HEK293 (cell line): ENCODE measurements around the gene CYP4Z1.
"Not testable (repeated sequence)": the region's sequence is repeated elsewhere in the genome, so short reads cannot be mapped to it uniquely, and the experiment has no call there.

Source experiments
- CTCF ChIA-PET: fragments of 350-600 bp; formaldehyde crosslinking; extraction: SDS; loops from one replicate; lab custom pipeline; 2021; ENCODE audit warnings: antibody characterized with exemption; lab: Yijun Ruan, JAX
- POLR2A ChIA-PET: fragments of 300-600 bp; formaldehyde crosslinking; extraction: SDS; loops from one replicate; lab custom pipeline; 2020; ENCODE audit warnings: antibody characterized with exemption, inconsistent platforms; lab: Yijun Ruan, JAX
- H3K27ac ChIP-seq: fragments of 200-500 bp; sonication (Bioruptor generic); 2 replicates; pipeline ENCODE4 v1.5.1; 2014; ENCODE audit warnings: low read depth, low read length, control low read depth, inconsistent platforms; ENCODE audit errors: extremely low read depth
- H3K36me3 ChIP-seq, 2 experiments: fragments of 200-500 bp in 1 of 2; sonication (Bioruptor generic) in 1 of 2; 1 replicate in 1 of 2; 2 replicates in 1 of 2; pipeline ENCODE4 v1.5.1; 2014 to 2017; ENCODE audit warnings: inconsistent platforms in 2 of 2, low read length in 2 of 2; ENCODE audit not compliant: control insufficient read depth in 2 of 2, insufficient read depth in 1 of 2
- H3K4me1 ChIP-seq: fragments of 200-500 bp; sonication (Bioruptor generic); 2 replicates; pipeline ENCODE4 v1.5.1; 2014; ENCODE audit warnings: mild to moderate bottlenecking, low read length, inconsistent platforms; ENCODE audit not compliant: control insufficient read depth, insufficient read depth
- H3K4me3 ChIP-seq: 2 replicates; pipeline ENCODE4 v1.5.1; 2011; ENCODE audit warnings: low read depth, mild to moderate bottlenecking, control low read depth, low read length, moderate library complexity
- H3K9me3 ChIP-seq: fragments of 200-500 bp; sonication (Bioruptor generic); 2 replicates; pipeline ENCODE4 v1.5.1; 2014; ENCODE audit warnings: low read depth, low read length, inconsistent platforms; ENCODE audit not compliant: control insufficient read depth, insufficient read depth
- GFI1B ChIP-seq: fragments of 450-650 bp; formaldehyde crosslinking; IDR thresholded peaks from 2 replicates; pipeline ENCODE4 v1.5.1; 2016; ENCODE audit warnings: missing biosample characterization, missing genetic modification characterization
- KLF10 ChIP-seq: fragments of 450-650 bp; IDR thresholded peaks from 2 replicates; pipeline ENCODE4 v1.5.1; 2018; ENCODE audit warnings: missing biosample characterization, mild to moderate bottlenecking, missing genetic modification characterization
- KLF8 ChIP-seq: fragments of 450-650 bp; formaldehyde crosslinking; IDR thresholded peaks from 2 replicates; pipeline ENCODE4 v1.5.1; 2016; ENCODE audit warnings: missing biosample characterization, missing genetic modification characterization
- OSR2 ChIP-seq: fragments of 450-650 bp; formaldehyde crosslinking; IDR thresholded peaks from 2 replicates; pipeline ENCODE4 v1.5.1; 2016; ENCODE audit warnings: missing biosample characterization, missing genetic modification characterization
- PBX3 ChIP-seq: sonication (generic); formaldehyde crosslinking; IDR thresholded peaks from 2 replicates; pipeline ENCODE4 v1.8.1; 2022; ENCODE audit warnings: mild to moderate bottlenecking, moderate library complexity, missing genetic modification reagents
- PRDM2 ChIP-seq: fragments of 450-650 bp; formaldehyde crosslinking; IDR thresholded peaks from 2 replicates; pipeline ENCODE4 v1.5.1; 2016; ENCODE audit warnings: missing biosample characterization, missing genetic modification characterization, borderline replicate concordance
- ZBTB1 ChIP-seq: fragments of 450-650 bp; formaldehyde crosslinking; IDR thresholded peaks from 2 replicates; pipeline ENCODE4 v1.5.1; 2016; ENCODE audit warnings: missing biosample characterization, missing genetic modification characterization
- ZBTB6 ChIP-seq: fragments of 450-650 bp; formaldehyde crosslinking; IDR thresholded peaks from 2 replicates; pipeline ENCODE4 v1.5.1; 2017; ENCODE audit warnings: missing biosample characterization, missing genetic modification characterization
- ZFP37 ChIP-seq: fragments of 450-650 bp; formaldehyde crosslinking; IDR thresholded peaks from 2 replicates; pipeline ENCODE4 v1.5.1; 2016; ENCODE audit warnings: missing biosample characterization, missing genetic modification characterization
- ZNF324 ChIP-seq: fragments of 450-650 bp; formaldehyde crosslinking; IDR thresholded peaks from 2 replicates; pipeline ENCODE4 v1.5.1; 2016; ENCODE audit warnings: missing biosample characterization, missing genetic modification characterization
- ZNF391 ChIP-seq: fragments of 450-650 bp; formaldehyde crosslinking; IDR thresholded peaks from 2 replicates; pipeline ENCODE4 v1.5.1; 2016; ENCODE audit warnings: low read depth, missing biosample characterization, missing genetic modification characterization, borderline replicate concordance
- ZNF394 ChIP-seq: fragments of 450-650 bp; formaldehyde crosslinking; IDR thresholded peaks from 2 replicates; pipeline ENCODE4 v1.5.1; 2016; ENCODE audit warnings: missing biosample characterization, missing genetic modification characterization, mild to moderate bottlenecking, moderate library complexity, borderline replicate concordance
- ZNF423 ChIP-seq: fragments of 450-650 bp; formaldehyde crosslinking; IDR thresholded peaks from 2 replicates; pipeline ENCODE4 v1.5.1; 2016; ENCODE audit warnings: missing biosample characterization, missing genetic modification characterization
- ZNF530 ChIP-seq: fragments of 450-650 bp; formaldehyde crosslinking; IDR thresholded peaks from 2 replicates; pipeline ENCODE4 v1.5.1; 2016; ENCODE audit warnings: low read depth, missing biosample characterization, missing genetic modification characterization
- ZNF544 ChIP-seq: fragments of 450-650 bp; formaldehyde crosslinking; IDR thresholded peaks from 2 replicates; pipeline ENCODE4 v1.5.0; 2017; ENCODE audit warnings: missing biosample characterization, missing genetic modification characterization
- ZNF623 ChIP-seq: fragments of 450-650 bp; formaldehyde crosslinking; IDR thresholded peaks from 2 replicates; pipeline ENCODE4 v1.5.1; 2016; ENCODE audit warnings: missing biosample characterization, missing genetic modification characterization
- ZNF645 ChIP-seq: fragments of 450-650 bp; formaldehyde crosslinking; IDR thresholded peaks from 2 replicates; pipeline ENCODE4; 2016; ENCODE audit warnings: missing biosample characterization, missing genetic modification characterization
- ZSCAN16 ChIP-seq: fragments of 450-650 bp; formaldehyde crosslinking; IDR thresholded peaks from 2 replicates; pipeline ENCODE4 v1.5.1; 2016; ENCODE audit warnings: missing biosample characterization, missing genetic modification characterization
- ZXDB ChIP-seq: fragments of 450-650 bp; formaldehyde crosslinking; IDR thresholded peaks from 2 replicates; pipeline ENCODE4 v1.5.1; 2016; ENCODE audit warnings: missing biosample characterization, missing genetic modification characterization

The CYP4Z1 gene

GRCh38 chr1:47106792-47107191 lies 39.8 kb downstream of the CYP4Z1 start:
- no peak for TF ChIP-seq ZSCAN16 (tag by site-specific recombination)
- no peak for TF ChIP-seq ZNF423 (tag by site-specific recombination)
- TF ChIP-seq, all 188 proteins: peak for 0
- H3K27ac ChIP-seq: no peak overlapping the region
- POLR2A ChIA-PET: no interaction called here
- H3K9me3 ChIP-seq: no peaks in the 10 kb centered on the region
- no peaks in the 10 kb centered on the region for H3K36me3 ChIP-seq
- no peaks in the 10 kb centered on the region for H3K4me1 ChIP-seq
- CTCF ChIA-PET: no interaction called here
- H3K4me3 ChIP-seq: no peak overlapping the region

GRCh38 chr1:47107851-47108574 lies 41.0 kb downstream of the CYP4Z1 start:
- CTCF ChIA-PET, H3K4me1 ChIP-seq, POLR2A ChIA-PET, H3K9me3 ChIP-seq, H3K36me3 ChIP-seq, H3K27ac ChIP-seq, H3K4me3 ChIP-seq: not testable (repeated sequence)

GRCh38 chr1:47109482-47109881 lies 42.5 kb downstream of the CYP4Z1 start:
- POLR2A ChIA-PET, H3K9me3 ChIP-seq, H3K4me3 ChIP-seq, H3K36me3 ChIP-seq, H3K27ac ChIP-seq, CTCF ChIA-PET, H3K4me1 ChIP-seq: not testable (repeated sequence)

GRCh38 chr1:47113178-47113577 lies 46.1 kb downstream of the CYP4Z1 start:
- Histone ChIP-seq H3K36me3 (no peaks in the 10 kb centered on the region), H3K9me3 (no peaks in the 10 kb centered on the region), H3K4me1 (no peaks in the 10 kb centered on the region), H3K4me3 (no peak overlapping the region), H3K27ac (no peak overlapping the region)
- ChIA-PET POLR2A (no interaction called here), CTCF (no interaction called here)
- TF ChIP-seq ZFP37 (tag by site-specific recombination) (no peak), ZNF394 (no peak), ZNF623 (tag by site-specific recombination) (no peak), KLF8 (tag by site-specific recombination) (no peak), PBX3 (CRISPR knock-in tag) (no peak), ZNF391 (tag by site-specific recombination) (no peak), ZBTB6 (tag by site-specific recombination) (no peak), ZNF324 (tag by site-specific recombination) (no peak), ZNF530 (tag by site-specific recombination) (no peak), OSR2 (no peak), ZXDB (no peak), ZNF645 (no peak), ZNF544 (tag by site-specific recombination) (no peak), KLF10 (tag by site-specific recombination) (no peak), PRDM2 (tag by site-specific recombination) (no peak), ZBTB1 (tag by site-specific recombination) (no peak), GFI1B (no peak)
